ENCODE measurements around the gene PIBF1.

PIBF1 gene

DNA sequence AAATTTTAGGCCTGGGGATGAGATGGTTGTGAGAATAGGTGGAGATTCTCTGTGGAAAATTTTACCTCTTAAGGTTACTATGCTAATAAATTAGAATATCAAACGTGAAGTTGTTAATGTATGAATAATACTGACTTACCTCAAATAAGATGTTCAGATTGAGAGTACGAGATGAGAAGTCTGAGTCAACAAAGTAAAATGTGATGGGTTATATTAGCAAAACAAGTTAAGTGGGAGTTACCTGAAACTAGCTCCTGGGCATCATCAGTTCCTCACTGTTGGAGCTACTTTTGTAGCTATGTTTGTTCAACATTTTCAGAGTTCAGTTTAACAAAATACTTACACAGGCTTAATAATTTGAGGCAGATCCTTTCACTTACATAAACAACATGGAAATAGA, 108.6 kb downstream of the PIBF1 start:
- TF ChIP-seq POLR2AphosphoS5 (IDR thresholded peaks at IDR 0.05; ENCODE audit: low read depth, low read length) (no peak), SIN3A (IDR thresholded peaks at IDR 0.05; ENCODE audit: borderline replicate concordance, insufficient read depth, low read length) (no peak), TAF1 (IDR thresholded peaks at IDR 0.05; ENCODE audit: borderline replicate concordance, insufficient read depth, low read length) (no peak), FOXP2 (optimal IDR thresholded peaks at IDR 0.05; ENCODE audit: borderline replicate concordance, extremely low read depth, extremely low read length, insufficient read depth) (no peak)

- no peak for TF ChIP-seq TAF1 (IDR thresholded peaks at IDR 0.05; ENCODE audit: borderline replicate concordance, insufficient read depth, low read length)
- no peak for TF ChIP-seq REST (IDR thresholded peaks at IDR 0.05; ENCODE audit: insufficient read depth in 1 of 2, low read depth in 2 of 2, low read length in 2 of 2)
- TF ChIP-seq POLR2AphosphoS5 (IDR thresholded peaks at IDR 0.05; ENCODE audit: low read depth, low read length) = no peak
- no peak for TF ChIP-seq FOXP2 (optimal IDR thresholded peaks at IDR 0.05; ENCODE audit: borderline replicate concordance, extremely low read depth, extremely low read length, insufficient read depth)
- TF ChIP-seq SIN3A (IDR thresholded peaks at IDR 0.05; ENCODE audit: borderline replicate concordance, insufficient read depth, low read length) = no peak
Observed at GRCh38 chr13:72891423-72891822, 109.5 kb downstream of the PIBF1 start.

DNA sequence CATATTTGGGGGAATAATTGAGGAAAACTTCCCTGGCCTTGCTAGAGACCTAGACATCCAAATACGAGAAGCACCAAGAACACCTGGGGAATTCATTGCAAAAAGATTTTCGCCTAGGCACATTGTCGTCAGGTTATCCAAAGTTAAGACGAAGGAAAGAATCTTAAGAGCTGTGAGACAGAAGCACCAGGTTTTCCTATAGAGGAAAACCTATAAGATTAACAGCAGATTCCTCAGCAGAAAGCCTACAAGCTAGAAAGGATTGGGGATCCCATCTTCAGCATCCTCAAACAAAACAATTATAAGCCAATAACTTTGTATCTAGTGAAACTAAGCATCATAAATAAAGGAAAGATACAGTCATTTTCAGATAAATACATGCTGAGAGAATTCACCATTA, 114.9 kb downstream of the PIBF1 start:
- TF ChIP-seq POLR2AphosphoS5 (IDR thresholded peaks at IDR 0.05; ENCODE audit: low read depth, low read length) (no peak), REST (IDR thresholded peaks at IDR 0.05; ENCODE audit: insufficient read depth in 1 of 2, low read depth in 2 of 2, low read length in 2 of 2) (no peak), FOXP2 (optimal IDR thresholded peaks at IDR 0.05; ENCODE audit: borderline replicate concordance, extremely low read depth, extremely low read length, insufficient read depth) (no peak), SIN3A (IDR thresholded peaks at IDR 0.05; ENCODE audit: borderline replicate concordance, insufficient read depth, low read length) (no peak), TAF1 (IDR thresholded peaks at IDR 0.05; ENCODE audit: borderline replicate concordance, insufficient read depth, low read length) (no peak)

DNA sequence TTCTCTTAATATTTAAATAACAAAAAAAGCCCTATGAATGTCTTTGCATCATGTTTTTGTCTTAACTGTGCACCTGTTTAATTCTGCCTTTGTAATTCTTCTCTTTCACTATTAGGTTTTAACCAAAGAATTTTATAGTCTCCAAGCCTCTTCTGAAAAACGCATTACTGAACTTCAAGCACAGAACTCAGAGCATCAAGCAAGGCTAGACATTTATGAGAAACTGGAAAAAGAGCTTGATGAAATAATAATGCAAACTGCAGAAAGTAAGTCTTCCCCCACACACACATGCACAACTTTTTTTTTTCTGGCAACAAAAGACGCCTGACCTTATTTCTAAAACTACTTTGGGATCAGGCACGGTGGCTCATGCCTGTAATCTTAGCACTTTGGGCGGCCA, 126.5 kb downstream of the PIBF1 start:
- TF ChIP-seq REST (IDR thresholded peaks at IDR 0.05; ENCODE audit: insufficient read depth in 1 of 2, low read depth in 2 of 2, low read length in 2 of 2) = no peak
- no peak for TF ChIP-seq TAF1 (IDR thresholded peaks at IDR 0.05; ENCODE audit: borderline replicate concordance, insufficient read depth, low read length)
- TF ChIP-seq SIN3A (IDR thresholded peaks at IDR 0.05; ENCODE audit: borderline replicate concordance, insufficient read depth, low read length) = no peak
- no peak for TF ChIP-seq FOXP2 (optimal IDR thresholded peaks at IDR 0.05; ENCODE audit: borderline replicate concordance, extremely low read depth, extremely low read length, insufficient read depth)
- TF ChIP-seq POLR2AphosphoS5 (IDR thresholded peaks at IDR 0.05; ENCODE audit: low read depth, low read length) = no peak

DNA sequence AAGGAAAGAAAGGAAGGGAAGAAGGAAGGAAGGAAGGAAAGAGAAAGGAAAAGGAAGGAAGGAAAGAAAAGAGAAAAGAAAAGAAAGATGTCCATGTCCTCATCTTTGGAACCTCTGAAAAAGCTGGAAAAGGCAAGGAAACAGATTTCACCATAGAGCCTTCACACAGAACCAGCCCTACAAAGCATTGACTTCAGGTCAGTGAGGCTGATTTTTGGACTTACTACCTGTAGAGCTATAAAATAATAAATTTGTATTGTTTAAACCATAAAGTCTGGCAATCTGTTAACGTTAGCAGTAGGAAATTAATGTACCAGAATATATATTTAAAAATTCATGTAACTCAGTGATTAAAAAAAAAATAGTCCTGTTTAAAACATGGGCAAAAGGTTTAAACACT, 130.0 kb downstream of the PIBF1 start:
- no peak for TF ChIP-seq FOXP2 (optimal IDR thresholded peaks at IDR 0.05; ENCODE audit: borderline replicate concordance, extremely low read depth, extremely low read length, insufficient read depth)
- TF ChIP-seq POLR2AphosphoS5 (IDR thresholded peaks at IDR 0.05; ENCODE audit: low read depth, low read length) = no peak
- no peak for TF ChIP-seq TAF1 (IDR thresholded peaks at IDR 0.05; ENCODE audit: borderline replicate concordance, insufficient read depth, low read length)
- TF ChIP-seq REST (IDR thresholded peaks at IDR 0.05; ENCODE audit: insufficient read depth in 1 of 2, low read depth in 2 of 2, low read length in 2 of 2) = no peak
- TF ChIP-seq SIN3A (IDR thresholded peaks at IDR 0.05; ENCODE audit: borderline replicate concordance, insufficient read depth, low read length) = no peak

All from PFSK-1 (cell line).